Measurements from ENCODE around the gene CDC42BPA.
"Not testable (repeated sequence)": the region's sequence is repeated elsewhere in the genome, so short reads cannot be mapped to it uniquely, and the experiment has no call there.

The CDC42BPA gene

DNA sequence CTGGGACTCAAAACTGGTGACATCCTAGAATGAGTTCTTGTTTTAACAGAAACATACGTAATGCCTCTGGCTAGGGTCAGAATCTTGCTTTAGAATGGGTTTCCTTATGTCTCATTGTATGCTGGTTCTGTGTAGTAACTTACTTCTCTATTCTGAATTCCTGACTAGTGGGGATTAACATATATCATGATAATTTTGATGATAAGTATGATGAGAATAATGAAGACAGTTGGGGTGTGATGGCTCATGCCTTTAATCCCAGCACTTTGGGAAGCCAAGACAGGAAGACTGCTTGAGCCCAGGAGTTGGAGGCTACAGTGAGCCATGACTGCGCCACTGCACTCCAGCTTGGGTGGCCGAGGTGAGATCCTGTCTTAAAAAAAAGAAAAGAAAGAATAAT is 31.7 kb upstream of the CDC42BPA start:
- H3K27ac ChIP-seq = no peak overlapping the region
- TF ChIP-seq, protein P1, sequence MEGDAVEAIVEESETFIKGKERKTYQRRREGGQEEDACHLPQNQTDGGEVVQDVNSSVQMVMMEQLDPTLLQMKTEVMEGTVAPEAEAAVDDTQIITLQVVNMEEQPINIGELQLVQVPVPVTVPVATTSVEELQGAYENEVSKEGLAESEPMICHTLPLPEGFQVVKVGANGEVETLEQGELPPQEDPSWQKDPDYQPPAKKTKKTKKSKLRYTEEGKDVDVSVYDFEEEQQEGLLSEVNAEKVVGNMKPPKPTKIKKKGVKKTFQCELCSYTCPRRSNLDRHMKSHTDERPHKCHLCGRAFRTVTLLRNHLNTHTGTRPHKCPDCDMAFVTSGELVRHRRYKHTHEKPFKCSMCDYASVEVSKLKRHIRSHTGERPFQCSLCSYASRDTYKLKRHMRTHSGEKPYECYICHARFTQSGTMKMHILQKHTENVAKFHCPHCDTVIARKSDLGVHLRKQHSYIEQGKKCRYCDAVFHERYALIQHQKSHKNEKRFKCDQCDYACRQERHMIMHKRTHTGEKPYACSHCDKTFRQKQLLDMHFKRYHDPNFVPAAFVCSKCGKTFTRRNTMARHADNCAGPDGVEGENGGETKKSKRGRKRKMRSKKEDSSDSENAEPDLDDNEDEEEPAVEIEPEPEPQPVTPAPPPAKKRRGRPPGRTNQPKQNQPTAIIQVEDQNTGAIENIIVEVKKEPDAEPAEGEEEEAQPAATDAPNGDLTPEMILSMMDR (IDR thresholded peaks at IDR 0.05) = no peak
- TF ChIP-seq ZFX (IDR thresholded peaks at IDR 0.05; ENCODE audit: borderline replicate concordance) = no peak

DNA sequence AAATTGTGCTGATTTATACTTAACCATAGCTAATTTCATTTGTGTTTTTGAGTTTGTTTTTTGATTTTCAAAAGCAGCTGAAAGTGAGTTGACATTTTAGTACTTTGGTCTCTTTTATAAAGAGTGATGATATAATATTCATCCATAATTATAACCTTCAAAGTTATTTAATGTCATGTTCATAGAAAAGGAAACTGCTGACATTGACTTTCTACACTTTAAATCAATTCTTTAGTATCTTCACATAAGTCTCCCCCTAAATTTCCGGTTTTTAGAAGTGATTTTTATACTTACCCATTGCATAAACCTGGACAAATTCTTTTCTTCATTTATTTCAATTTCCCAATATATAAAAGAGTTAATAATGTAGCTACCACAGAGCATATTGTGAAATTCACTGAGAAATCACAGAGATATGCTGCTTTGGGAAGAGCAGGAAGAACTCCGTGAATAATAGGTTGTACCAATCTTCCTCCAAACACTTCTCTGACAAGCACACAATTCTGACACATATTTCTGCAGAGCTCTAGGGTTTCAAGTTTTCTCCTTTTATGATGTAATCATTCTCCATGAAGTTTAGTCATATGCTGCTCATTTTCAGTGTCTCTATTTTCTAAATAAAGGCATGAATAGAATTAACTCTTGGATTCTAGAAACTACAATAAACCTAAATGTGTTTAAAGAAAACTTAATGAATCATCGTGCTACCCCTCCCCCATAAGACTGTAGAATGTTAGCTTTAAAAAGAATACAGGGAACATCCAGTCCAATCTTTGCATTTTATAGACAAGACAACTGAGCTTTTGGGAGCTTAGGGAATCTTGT is 25.6 kb upstream of the CDC42BPA start:
- TF ChIP-seq, protein P1 (IDR thresholded peaks at IDR 0.05) = no peak
- TF ChIP-seq ZFX (IDR thresholded peaks at IDR 0.05; ENCODE audit: borderline replicate concordance) = no peak
- H3K27ac ChIP-seq = no peak overlapping the region

DNA sequence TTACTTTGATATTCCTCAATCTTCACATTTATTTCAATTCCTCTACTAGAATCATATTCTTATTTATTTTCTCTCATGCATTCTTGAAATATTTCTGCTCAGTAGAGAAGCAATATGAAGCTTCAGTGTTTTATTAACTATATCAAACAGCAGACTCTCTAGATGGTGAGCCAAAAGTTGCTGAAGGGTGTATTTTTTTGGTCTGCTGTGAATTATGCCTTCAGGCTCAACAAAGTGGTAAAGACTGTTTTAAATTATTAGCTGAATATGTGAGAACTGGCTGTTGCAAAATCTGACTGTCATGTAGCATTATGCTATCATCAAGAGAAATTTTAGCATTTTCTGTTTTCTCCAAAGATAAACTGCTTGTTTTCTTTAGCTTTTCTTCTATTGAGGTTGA is 24.9 kb upstream of the CDC42BPA start:
- H3K27ac ChIP-seq = no peak overlapping the region
- TF ChIP-seq, protein P1 (IDR thresholded peaks at IDR 0.05) = no peak
- no peak for TF ChIP-seq ZFX (IDR thresholded peaks at IDR 0.05; ENCODE audit: borderline replicate concordance)

DNA sequence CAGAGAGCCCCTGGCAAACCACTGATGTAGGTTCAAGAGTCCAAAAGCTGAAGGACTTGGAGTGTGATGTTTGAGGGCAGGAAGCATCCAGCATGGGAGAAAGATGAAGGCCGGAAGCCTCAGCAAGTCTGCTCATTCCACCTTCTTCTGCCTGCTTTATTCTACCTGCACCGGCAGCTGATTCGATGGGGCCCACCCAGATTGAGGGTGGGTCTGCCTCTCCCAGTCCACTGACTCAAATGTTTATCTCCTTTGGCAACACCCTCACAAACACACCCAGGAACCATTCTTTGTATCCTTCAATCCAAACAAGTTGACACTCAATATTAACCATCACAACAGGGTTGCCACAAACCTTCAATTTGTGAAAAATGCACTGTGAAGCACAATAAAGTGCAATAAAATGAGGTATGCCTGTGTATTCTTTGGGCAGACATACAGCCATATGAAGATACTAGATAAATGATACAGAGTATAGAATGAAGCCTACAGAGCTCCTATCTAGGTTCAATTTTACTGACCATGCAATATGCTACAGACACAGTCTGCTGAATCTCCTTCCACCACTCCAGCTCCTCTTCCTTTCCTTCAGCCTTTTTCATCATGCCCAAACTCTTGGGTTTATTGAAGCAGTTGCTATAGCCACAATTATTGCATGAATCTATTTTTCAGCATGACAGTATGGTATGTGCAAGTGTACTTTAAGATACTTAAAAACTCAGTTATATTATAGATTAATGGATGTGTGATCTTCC is 24.0 kb upstream of the CDC42BPA start:
- TF ChIP-seq, protein P1 (IDR thresholded peaks at IDR 0.05) = no peak
- no peak for TF ChIP-seq ZFX (IDR thresholded peaks at IDR 0.05; ENCODE audit: borderline replicate concordance)
- no peak overlapping the region for H3K27ac ChIP-seq

DNA sequence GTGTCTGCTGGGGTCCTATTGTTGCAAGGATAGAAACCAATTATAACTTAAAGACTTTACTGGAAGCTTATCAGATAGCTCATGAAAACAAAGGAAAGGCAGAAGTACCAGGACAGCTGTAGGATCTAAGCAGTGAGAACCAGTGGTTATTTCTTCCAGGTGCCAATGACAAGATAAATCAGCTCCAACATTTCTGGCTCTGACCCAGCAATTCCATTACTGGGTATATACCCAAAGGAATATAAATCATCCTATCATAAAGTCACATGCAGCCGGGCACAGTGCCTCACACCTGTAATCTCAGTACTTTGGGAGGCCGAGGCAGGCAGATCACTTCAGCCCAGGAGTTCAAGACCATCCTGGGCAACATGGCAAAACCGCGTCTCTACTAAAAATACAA is 17.8 kb upstream of the CDC42BPA start:
- not testable (repeated sequence) for H3K27ac ChIP-seq

DNA sequence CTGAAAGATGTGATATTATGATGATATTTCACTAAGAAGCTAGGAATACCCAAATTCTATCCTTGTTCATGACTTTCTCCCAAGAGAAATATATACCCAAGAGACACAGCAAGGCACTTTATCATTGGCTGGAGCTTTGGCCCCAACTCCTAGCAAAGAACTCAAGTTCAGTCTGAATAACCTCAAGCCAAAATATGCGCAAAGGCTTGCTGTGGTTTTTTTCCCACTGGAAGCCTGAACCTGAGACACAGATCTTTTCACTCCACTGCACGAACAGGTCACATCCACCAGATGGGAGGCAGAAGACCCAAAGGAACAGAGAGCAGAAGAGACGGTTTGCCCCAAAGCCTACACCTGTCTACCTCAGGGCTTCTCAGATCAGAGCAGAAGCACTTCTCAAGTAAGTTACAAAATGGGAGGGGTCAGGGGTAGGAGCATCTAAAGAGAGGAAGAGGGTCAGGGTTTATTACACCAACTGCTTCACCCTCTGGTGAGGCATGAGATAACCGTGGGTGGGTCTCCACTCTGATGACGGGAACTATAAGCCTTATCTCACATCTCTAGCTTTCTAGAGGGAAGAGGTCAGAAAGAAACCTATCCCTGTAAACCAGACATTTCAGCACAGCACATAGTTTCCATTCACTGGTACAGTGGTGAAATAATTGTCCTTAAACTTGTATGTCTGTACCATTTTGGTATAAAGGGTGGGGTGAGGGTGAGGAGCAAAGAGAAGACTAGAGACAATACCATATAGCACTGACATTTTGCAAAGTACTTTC is 17.1 kb upstream of the CDC42BPA start:
- H3K27ac ChIP-seq = no peak overlapping the region
- no peak for TF ChIP-seq ZFX (IDR thresholded peaks at IDR 0.05; ENCODE audit: borderline replicate concordance)
- TF ChIP-seq, protein P1 (IDR thresholded peaks at IDR 0.05) = no peak

DNA sequence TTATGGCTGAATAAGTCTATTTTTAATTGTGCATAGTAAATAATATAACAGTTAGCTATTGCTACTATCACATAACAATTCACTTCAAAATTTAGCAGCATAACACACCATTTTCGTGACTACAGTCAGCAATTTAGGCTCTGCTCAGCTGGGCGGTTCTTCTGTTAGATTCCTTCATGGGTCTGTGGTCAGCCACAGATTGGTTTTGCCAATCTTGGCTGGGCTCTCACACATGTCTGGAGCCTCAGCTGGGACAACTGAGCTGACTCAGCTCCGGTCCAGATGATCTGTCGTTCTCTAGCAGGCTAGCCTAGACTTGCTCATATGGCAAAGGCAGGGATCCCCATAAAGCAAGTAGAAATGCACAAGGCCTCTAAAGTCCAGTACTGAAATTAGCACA is 15.1 kb upstream of the CDC42BPA start:
- H3K27ac ChIP-seq = no peak overlapping the region
- no peak for TF ChIP-seq ZFX (IDR thresholded peaks at IDR 0.05; ENCODE audit: borderline replicate concordance)
- TF ChIP-seq, protein P1 (IDR thresholded peaks at IDR 0.05) = no peak

Measured in 22Rv1 (cell line).